Measurements from ENCODE around the gene CORO2A.

CORO2A gene

DNA sequence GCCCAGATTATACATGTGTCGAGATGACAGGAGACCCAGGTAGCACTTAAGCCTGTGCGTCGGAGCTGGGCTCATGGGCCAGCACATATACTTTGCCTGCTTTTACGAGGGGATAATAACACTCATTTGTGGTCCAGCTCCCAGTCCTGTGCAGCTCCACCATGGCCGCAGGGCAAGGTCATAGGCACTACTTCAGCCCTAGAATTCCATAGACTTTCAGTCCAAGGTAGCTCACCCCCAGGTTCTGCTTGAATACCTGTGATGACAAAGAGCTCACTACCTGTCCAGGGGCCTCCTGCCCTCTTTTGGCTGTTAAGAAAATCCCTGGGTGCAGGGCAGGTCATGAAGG, 1.7 kb downstream of the CORO2A start:
- H3K36me3 ChIP-seq (ENCODE audit: control insufficient read depth, low read length) = no peaks in the 10 kb centered on the region
- no peak overlapping the region for H3K27ac ChIP-seq (ENCODE audit: low read depth, low read length)
- no peaks in the 10 kb centered on the region for H3K79me2 ChIP-seq (ENCODE audit: control insufficient read depth, low read length)
- H3K9me3 ChIP-seq (ENCODE audit: control insufficient read depth, insufficient read depth, low read length) = no peaks in the 10 kb centered on the region
- H3K27me3 ChIP-seq (ENCODE audit: control insufficient read depth, low read length) = peaks cover 46% of the 10 kb centered on the region
- no peak overlapping the region for H3K4me2 ChIP-seq (ENCODE audit: low read length)
- no peaks in the 10 kb centered on the region for H3K9me2 ChIP-seq (replicated peaks; ENCODE audit: control insufficient read depth, low read length)
- H3K4me3 ChIP-seq (ENCODE audit: low read length) = no peak overlapping the region
- TF ChIP-seq, protein P1, sequence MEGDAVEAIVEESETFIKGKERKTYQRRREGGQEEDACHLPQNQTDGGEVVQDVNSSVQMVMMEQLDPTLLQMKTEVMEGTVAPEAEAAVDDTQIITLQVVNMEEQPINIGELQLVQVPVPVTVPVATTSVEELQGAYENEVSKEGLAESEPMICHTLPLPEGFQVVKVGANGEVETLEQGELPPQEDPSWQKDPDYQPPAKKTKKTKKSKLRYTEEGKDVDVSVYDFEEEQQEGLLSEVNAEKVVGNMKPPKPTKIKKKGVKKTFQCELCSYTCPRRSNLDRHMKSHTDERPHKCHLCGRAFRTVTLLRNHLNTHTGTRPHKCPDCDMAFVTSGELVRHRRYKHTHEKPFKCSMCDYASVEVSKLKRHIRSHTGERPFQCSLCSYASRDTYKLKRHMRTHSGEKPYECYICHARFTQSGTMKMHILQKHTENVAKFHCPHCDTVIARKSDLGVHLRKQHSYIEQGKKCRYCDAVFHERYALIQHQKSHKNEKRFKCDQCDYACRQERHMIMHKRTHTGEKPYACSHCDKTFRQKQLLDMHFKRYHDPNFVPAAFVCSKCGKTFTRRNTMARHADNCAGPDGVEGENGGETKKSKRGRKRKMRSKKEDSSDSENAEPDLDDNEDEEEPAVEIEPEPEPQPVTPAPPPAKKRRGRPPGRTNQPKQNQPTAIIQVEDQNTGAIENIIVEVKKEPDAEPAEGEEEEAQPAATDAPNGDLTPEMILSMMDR (IDR thresholded peaks at IDR 0.05; ENCODE audit: low read depth, low read length, poor library complexity, severe bottlenecking) = no peak
- no peak for TF ChIP-seq EZH2phosphoT487 (IDR thresholded peaks at IDR 0.05; ENCODE audit: borderline replicate concordance, low read length)
- H3F3A ChIP-seq (ENCODE audit: control insufficient read depth, insufficient read depth) = no peaks in the 10 kb centered on the region
- peaks cover 14% of the 10 kb centered on the region for H3K4me1 ChIP-seq (ENCODE audit: control insufficient read depth, low read length)
- no peaks in the 10 kb centered on the region for H4K20me1 ChIP-seq (ENCODE audit: control insufficient read depth, insufficient read depth, low read depth, low read length)

- Histone ChIP-seq H3K9me3 (ENCODE audit: control insufficient read depth, insufficient read depth, low read length) (no peaks in the 10 kb centered on the region), H3K4me1 (ENCODE audit: control insufficient read depth, low read length) (peaks cover 14% of the 10 kb centered on the region), H3K27ac (ENCODE audit: low read depth, low read length) (no peak overlapping the region), H3K9me2 (replicated peaks; ENCODE audit: control insufficient read depth, low read length) (no peaks in the 10 kb centered on the region), H3K79me2 (ENCODE audit: control insufficient read depth, low read length) (no peaks in the 10 kb centered on the region), H3F3A (ENCODE audit: control insufficient read depth, insufficient read depth) (no peaks in the 10 kb centered on the region), H3K4me3 (ENCODE audit: low read length) (no peak overlapping the region), H4K20me1 (ENCODE audit: control insufficient read depth, insufficient read depth, low read depth, low read length) (no peaks in the 10 kb centered on the region), H3K36me3 (ENCODE audit: control insufficient read depth, low read length) (no peaks in the 10 kb centered on the region), H3K4me2 (ENCODE audit: low read length) (no peak overlapping the region), H3K27me3 (ENCODE audit: control insufficient read depth, low read length) (peaks cover 46% of the 10 kb centered on the region)
- no peak for TF ChIP-seq EZH2phosphoT487 (IDR thresholded peaks at IDR 0.05; ENCODE audit: borderline replicate concordance, low read length)
- TF ChIP-seq, protein P1 (IDR thresholded peaks at IDR 0.05; ENCODE audit: low read depth, low read length, poor library complexity, severe bottlenecking) = no peak
These were observed 3.0 kb downstream of the CORO2A start for GRCh38 chr9:98189412-98189811.

DNA sequence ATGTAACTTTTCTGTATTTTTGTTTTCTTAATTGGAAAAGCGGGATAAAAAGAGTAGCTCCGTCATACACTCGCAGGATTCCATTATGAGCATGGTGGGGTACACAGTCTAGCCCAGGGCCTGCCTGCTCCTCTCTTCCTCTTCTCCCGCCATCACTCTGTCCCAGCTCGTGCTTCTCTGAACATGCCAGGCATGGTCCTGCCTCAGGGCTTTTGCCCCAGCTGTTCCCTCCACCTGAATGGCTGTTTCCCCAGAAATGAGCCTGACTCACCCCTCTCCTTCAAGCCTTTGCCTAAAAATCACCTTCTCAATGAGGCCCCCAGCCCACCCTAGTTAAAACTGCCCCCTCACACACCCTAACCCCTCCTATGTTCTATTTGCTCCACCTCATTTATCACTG, 4.5 kb downstream of the CORO2A start:
- H3K36me3 ChIP-seq (ENCODE audit: control insufficient read depth, low read length) = no peaks in the 10 kb centered on the region
- H3K9me3 ChIP-seq (ENCODE audit: control insufficient read depth, insufficient read depth, low read length) = no peaks in the 10 kb centered on the region
- H3K4me1 ChIP-seq (ENCODE audit: control insufficient read depth, low read length) = peaks cover 8% of the 10 kb centered on the region
- no peaks in the 10 kb centered on the region for H3F3A ChIP-seq (ENCODE audit: control insufficient read depth, insufficient read depth)
- H3K4me2 ChIP-seq (ENCODE audit: low read length) = no peak overlapping the region
- H3K4me3 ChIP-seq (ENCODE audit: low read length) = no peak overlapping the region
- H3K79me2 ChIP-seq (ENCODE audit: control insufficient read depth, low read length) = no peaks in the 10 kb centered on the region
- H3K27me3 ChIP-seq (ENCODE audit: control insufficient read depth, low read length) = peaks cover 37% of the 10 kb centered on the region
- TF ChIP-seq EZH2phosphoT487 (IDR thresholded peaks at IDR 0.05; ENCODE audit: borderline replicate concordance, low read length) = no peak
- TF ChIP-seq, protein P1 (IDR thresholded peaks at IDR 0.05; ENCODE audit: low read depth, low read length, poor library complexity, severe bottlenecking) = no peak
- H4K20me1 ChIP-seq (ENCODE audit: control insufficient read depth, insufficient read depth, low read depth, low read length) = no peaks in the 10 kb centered on the region
- H3K27ac ChIP-seq (ENCODE audit: low read depth, low read length) = no peak overlapping the region
- H3K9me2 ChIP-seq (replicated peaks; ENCODE audit: control insufficient read depth, low read length) = no peaks in the 10 kb centered on the region

DNA sequence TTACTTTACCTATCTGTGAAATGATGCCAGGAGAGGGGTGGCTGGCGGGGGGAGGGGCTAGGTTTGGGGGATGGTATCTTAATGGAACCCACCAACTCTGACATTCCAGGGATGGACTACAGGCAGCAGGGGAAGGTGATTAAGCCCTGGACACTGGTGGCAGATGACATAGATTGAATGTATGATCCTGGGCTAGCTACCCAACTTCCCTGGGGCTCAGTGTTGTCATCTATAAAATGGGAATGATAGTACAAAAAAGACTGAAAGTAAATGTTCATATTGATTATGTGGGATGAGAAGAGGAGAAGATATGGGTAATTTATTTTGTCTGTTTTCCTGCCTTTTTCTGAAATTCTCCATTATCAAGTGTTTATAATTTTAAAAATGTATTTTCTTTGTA, 6.2 kb downstream of the CORO2A start:
- Histone ChIP-seq H3F3A (ENCODE audit: control insufficient read depth, insufficient read depth) (no peaks in the 10 kb centered on the region), H3K4me1 (ENCODE audit: control insufficient read depth, low read length) (no peaks in the 10 kb centered on the region), H3K4me2 (ENCODE audit: low read length) (no peak overlapping the region), H3K4me3 (ENCODE audit: low read length) (no peak overlapping the region), H3K36me3 (ENCODE audit: control insufficient read depth, low read length) (no peaks in the 10 kb centered on the region), H3K79me2 (ENCODE audit: control insufficient read depth, low read length) (no peaks in the 10 kb centered on the region), H3K27me3 (ENCODE audit: control insufficient read depth, low read length) (peaks cover 22% of the 10 kb centered on the region), H3K9me3 (ENCODE audit: control insufficient read depth, insufficient read depth, low read length) (no peaks in the 10 kb centered on the region), H3K9me2 (replicated peaks; ENCODE audit: control insufficient read depth, low read length) (no peaks in the 10 kb centered on the region), H3K27ac (ENCODE audit: low read depth, low read length) (no peak overlapping the region), H4K20me1 (ENCODE audit: control insufficient read depth, insufficient read depth, low read depth, low read length) (no peaks in the 10 kb centered on the region)
- TF ChIP-seq, protein P1 (IDR thresholded peaks at IDR 0.05; ENCODE audit: low read depth, low read length, poor library complexity, severe bottlenecking) = no peak
- no peak for TF ChIP-seq EZH2phosphoT487 (IDR thresholded peaks at IDR 0.05; ENCODE audit: borderline replicate concordance, low read length)
